H1 (cell line): Measurements from ENCODE around the gene PARK7. TPM values are rescaled to one million over a fixed set of nuclear protein-coding genes. Genes with fewer than 3 reads are reported as not detected.

Source experiments
- CTCF ChIA-PET: fragments of 300-600 bp; sonication (Branson Sonifier 250); formaldehyde crosslinking; loops from one replicate; lab custom pipeline; 2021; ENCODE audit not compliant: partially characterized antibody; lab: Charles Lee
- POLR2A ChIA-PET: fragments of 300-600 bp; sonication (Branson Sonifier 250); formaldehyde crosslinking; loops from one replicate; lab custom pipeline; 2021; ENCODE audit warnings: inconsistent platforms; ENCODE audit not compliant: partially characterized antibody; lab: Charles Lee
- DNase-seq, 2 experiments: peaks; one replicate each; pipeline versions ENCODE4 v3.0.0 to v3.0.0-alpha.2; 2010 to 2022; ENCODE audit warnings: low spot score in 2 of 2, low read depth in 1 of 2, mixed read lengths in 1 of 2
- FAIRE-seq: peaks from 2 replicates; lab custom pipeline; 2011; peaks lifted over from hg19 to GRCh38; lab: Jason Lieb, UNC
- H2AFZ ChIP-seq: 2 replicates; pipeline ENCODE4 v1.8.1; 2012; ENCODE audit warnings: low read length, inconsistent platforms
- H2AK5ac ChIP-seq: 2 replicates; pipeline ENCODE4 v1.6.1; 2013; ENCODE audit warnings: low read depth, low read length
- H2BK120ac ChIP-seq: replicated peaks from 2 replicates; pipeline ENCODE3; 2013; ENCODE audit warnings: low read depth, low read length, inconsistent platforms
- H2BK12ac ChIP-seq: 2 replicates; pipeline ENCODE4 v1.6.1; 2013; ENCODE audit warnings: low read depth, low read length
- H2BK15ac ChIP-seq: 2 replicates; pipeline ENCODE4 v1.6.1; 2013; ENCODE audit warnings: low read length
- H2BK20ac ChIP-seq: 2 replicates; pipeline ENCODE4 v1.6.1; 2013; ENCODE audit warnings: low read length
- H2BK5ac ChIP-seq: 2 replicates; pipeline ENCODE4 v1.6.1; 2013; ENCODE audit warnings: low read depth, low read length
- H3K14ac ChIP-seq: 2 replicates; pipeline ENCODE4 v1.6.1; 2013; ENCODE audit warnings: inconsistent platforms; ENCODE audit not compliant: insufficient read length
- H3K18ac ChIP-seq: 2 replicates; pipeline ENCODE4 v1.6.1; 2013; ENCODE audit warnings: low read length; ENCODE audit errors: extremely low read depth
- H3K23ac ChIP-seq: 2 replicates; pipeline ENCODE4 v1.6.1; 2013; ENCODE audit warnings: inconsistent platforms; ENCODE audit not compliant: insufficient read length
- H3K23me2 ChIP-seq: 2 replicates; pipeline ENCODE4 v1.6.1; 2013; ENCODE audit warnings: low read depth, low read length
- H3K27ac ChIP-seq: 2 replicates; pipeline ENCODE4 v1.6.1; 2011; ENCODE audit warnings: low read depth, low read length, inconsistent platforms
- H3K27me3 ChIP-seq, 4 experiments: replicated peaks in 1 of 4; 1 replicate in 1 of 4; 2 replicates in 3 of 4; pipeline versions ENCODE4 v1.6.1 to v1.8.1; 2011 to 2013; ENCODE audit warnings: low read length in 3 of 4, mild to moderate bottlenecking in 3 of 4, inconsistent platforms in 2 of 4, mixed read lengths in 2 of 4, moderate library complexity in 1 of 4; ENCODE audit not compliant: control insufficient read depth in 3 of 4, insufficient read depth in 3 of 4; ENCODE audit errors: extremely low read depth in 1 of 4
- H3K36me3 ChIP-seq, 4 experiments: 2 replicates each; pipeline versions ENCODE4 v1.6.1 to v1.8.1; 2011 to 2013; ENCODE audit warnings: mild to moderate bottlenecking in 4 of 4, low read length in 3 of 4, moderate library complexity in 2 of 4, control low read depth in 1 of 4, inconsistent platforms in 1 of 4; ENCODE audit not compliant: insufficient read depth in 4 of 4, control insufficient read depth in 2 of 4
- H3K4ac ChIP-seq: replicated peaks from 2 replicates; pipeline ENCODE3; 2013; ENCODE audit warnings: low read length, low read depth, mixed read lengths, inconsistent platforms; ENCODE audit not compliant: insufficient read length
- H3K4me1 ChIP-seq, 4 experiments: replicated peaks in 1 of 4; 1 replicate in 1 of 4; 2 replicates in 3 of 4; pipeline versions ENCODE4 v1.6.1 to v1.8.1; 2011 to 2013; ENCODE audit warnings: low read length in 3 of 4, inconsistent platforms in 2 of 4, mixed read lengths in 1 of 4; ENCODE audit not compliant: insufficient read depth in 4 of 4, control insufficient read depth in 3 of 4
- H3K4me2 ChIP-seq, 2 experiments: 2 replicates each; pipeline versions ENCODE4 v1.6.1 to v1.8.1; 2011 to 2013; ENCODE audit warnings: low read depth in 2 of 2, low read length in 2 of 2, control low read depth in 1 of 2, inconsistent platforms in 1 of 2, mild to moderate bottlenecking in 1 of 2; ENCODE audit not compliant: insufficient read depth in 1 of 2
- H3K4me3 ChIP-seq, 4 experiments: fragments of 200-600, 300-600 bp in 1 of 4; sonication (generic), shearing (Covaris generic), sonication (Bioruptor Twin) in 1 of 4; 2 replicates each; pipeline versions ENCODE4 v1.5.1 to v1.8.1; 2011 to 2016; ENCODE audit warnings: low read length in 4 of 4, low read depth in 3 of 4, control low read depth in 2 of 4, inconsistent platforms in 2 of 4, mild to moderate bottlenecking in 2 of 4, mixed read lengths in 1 of 4, moderate library complexity in 1 of 4; ENCODE audit not compliant: insufficient read depth in 2 of 4; ENCODE audit errors: extremely low read depth in 1 of 4
- H3K56ac ChIP-seq: replicated peaks from 2 replicates; pipeline ENCODE3; 2013; ENCODE audit warnings: low read depth, mild to moderate bottlenecking, mixed read lengths, low read length, inconsistent platforms; ENCODE audit not compliant: insufficient read length
- H3K79me1 ChIP-seq: 2 replicates; pipeline ENCODE4 v1.6.1; 2013; ENCODE audit warnings: low read depth, low read length, control low read depth
- H3K79me2 ChIP-seq, 2 experiments: 2 replicates each; pipeline versions ENCODE4 v1.6.1 to v1.8.1; 2012 to 2013; ENCODE audit warnings: low read length in 2 of 2, mild to moderate bottlenecking in 2 of 2, inconsistent platforms in 1 of 2; ENCODE audit not compliant: insufficient read depth in 2 of 2, control insufficient read depth in 1 of 2
- H3K9ac ChIP-seq, 4 experiments: replicated peaks in 1 of 4; 1 replicate in 1 of 4; 2 replicates in 3 of 4; pipeline versions ENCODE4 v1.6.1 to v1.8.1; 2011 to 2013; ENCODE audit warnings: low read depth in 3 of 4, low read length in 3 of 4, control low read depth in 2 of 4, mild to moderate bottlenecking in 2 of 4, moderate library complexity in 2 of 4, inconsistent platforms in 1 of 4; ENCODE audit errors: extremely low read depth in 1 of 4
- H3K9me3 ChIP-seq, 2 experiments: 2 replicates each; pipeline versions ENCODE4 v1.6.1 to v1.8.1; 2012 to 2013; ENCODE audit warnings: mild to moderate bottlenecking in 2 of 2, moderate library complexity in 2 of 2, control low read depth in 1 of 2, inconsistent platforms in 1 of 2, low read depth in 1 of 2, low read length in 1 of 2, mixed read lengths in 1 of 2; ENCODE audit not compliant: insufficient read depth in 2 of 2
- H4K20me1 ChIP-seq, 2 experiments: replicated peaks in 1 of 2; 2 replicates each; pipeline versions ENCODE3 to v1.8.1; 2011 to 2013; ENCODE audit warnings: inconsistent platforms in 2 of 2, low read length in 2 of 2, mild to moderate bottlenecking in 1 of 2; ENCODE audit not compliant: insufficient read depth in 2 of 2, control insufficient read depth in 1 of 2
- H4K5ac ChIP-seq: 2 replicates; pipeline ENCODE4 v1.6.1; 2013; ENCODE audit warnings: low read length, low read depth, mixed read lengths, inconsistent platforms; ENCODE audit not compliant: insufficient read length
- H4K8ac ChIP-seq: 2 replicates; pipeline ENCODE4 v1.8.0; 2013; ENCODE audit warnings: mild to moderate bottlenecking, moderate library complexity, low read length, inconsistent platforms; ENCODE audit not compliant: insufficient read depth; ENCODE audit errors: extremely low read depth
- H4K91ac ChIP-seq: replicated peaks from 2 replicates; pipeline ENCODE3; 2013; ENCODE audit warnings: low read length, mixed read lengths, inconsistent platforms; ENCODE audit not compliant: insufficient read length
- CBX8 ChIP-seq: fragments of 300-800, 300-1000 bp; sonication (generic); IDR thresholded peaks from 2 replicates; pipeline ENCODE4 v1.7.1; 2016; ENCODE audit warnings: low read depth, low read length, borderline replicate concordance
- NANOG ChIP-seq: IDR thresholded peaks from 2 replicates; pipeline ENCODE4 v1.6.1; 2011; ENCODE audit warnings: low read length, low read depth, mild to moderate bottlenecking, inconsistent platforms; ENCODE audit not compliant: insufficient read depth, poor library complexity, severe bottlenecking
- POU5F1 ChIP-seq: IDR thresholded peaks from 2 replicates; pipeline ENCODE4 v1.6.1; 2011; ENCODE audit warnings: low read depth, mild to moderate bottlenecking, low read length, moderate library complexity
- SP2 ChIP-seq: IDR thresholded peaks from 2 replicates; pipeline ENCODE4 v1.6.1; 2012; ENCODE audit warnings: mild to moderate bottlenecking, low read length, inconsistent platforms
- USF2 ChIP-seq: IDR thresholded peaks from 2 replicates; pipeline ENCODE4 v1.6.1; 2011; ENCODE audit warnings: low read length, improper control_type of control experiment
- YY1 ChIP-seq: IDR thresholded peaks from 2 replicates; pipeline ENCODE4 v1.6.1; 2011; ENCODE audit warnings: low read depth, mild to moderate bottlenecking, low read length
- ZNF274 ChIP-seq: IDR thresholded peaks from 2 replicates; pipeline ENCODE4 v1.7.0; 2012; ENCODE audit warnings: low read length, borderline replicate concordance; ENCODE audit errors: extremely low read depth
- WGBS, 2 experiments: shearing (Covaris generic) in 1 of 2; methylation state at CpG; one replicate each; pipeline versions ENCODE4 v1.1.6 to v1.1.7; 2013 to 2015; ENCODE audit warnings: low lambda C conversion rate in 2 of 2, mixed read lengths in 2 of 2, inconsistent platforms in 1 of 2, low coverage in 1 of 2, missing lambda C conversion rate in 1 of 2; ENCODE audit not compliant: insufficient replicate concordance in 2 of 2, insufficient coverage in 1 of 2, insufficient read length in 1 of 2; ENCODE audit errors: extremely low coverage in 1 of 2, missing lambda C conversion rate in 1 of 2; 5-methylcytosine and 5-hydroxymethylcytosine counted together
- polyA plus RNA-seq, 7 experiments: library from polyadenylated mRNA; depleted of rRNA in 3 of 7; stranded (reverse) in 5 of 7; unstranded in 2 of 7; fragments of >200 nt in 5 of 7; fragments of 200-250 nt in 2 of 7; gene quantifications; 1 replicate in 5 of 7; 2 replicates in 1 of 7; 4 replicates in 1 of 7; pipeline versions ENCODE4 v1.2.1 to v1.2.3, GENCODE V29; 2011 to 2013; ENCODE audit warnings: missing spikeins in 2 of 7, mixed read lengths in 2 of 7
- total RNA-seq: library from RNA; stranded (reverse); fragmentation: NEBNext Ultra II Directional; extraction: Animal tissue kit (Norgen Biotek cat#: 25700); gene quantifications from 2 replicates; pipeline ENCODE4 v1.2.1, GENCODE V29; 2021

The PARK7 gene
- total and polyA plus RNA-seq, 2 of the 8 experiments (the other 6 are each of a cell fraction or from before 2014, with no cell fraction given) = 206 to 383 TPM

- Histone ChIP-seq H4K20me1 (no peaks in the 10 kb centered on the region), H3K14ac (no peak overlapping the region), H4K8ac (no peak overlapping the region), H3K9me3 (peaks cover 0 to 3% of the 10 kb centered on the region in 2 experiments; a peak in 1 of 4 replicates), H2BK120ac (no peak overlapping the region), H3K79me2 (no peaks in the 10 kb centered on the region), H2BK5ac (no peak overlapping the region), H2AFZ (no peak overlapping the region), H3K18ac (no peak overlapping the region), H3K4me3 (no peak overlapping the region), H2BK15ac (no peak overlapping the region), H3K56ac (no peak overlapping the region), H3K79me1 (no peaks in the 10 kb centered on the region), H3K27ac (no peak overlapping the region), H3K23me2 (no peaks in the 10 kb centered on the region), H3K27me3 (no peaks in the 10 kb centered on the region), H3K9ac (no peak overlapping the region), H2AK5ac (no peak overlapping the region), H2BK20ac (no peak overlapping the region), H3K4me1 (peaks cover 0 to 2% (median 0%) of the 10 kb centered on the region in 4 experiments; a peak in 1 of 7 replicates), H3K36me3 (no peaks in the 10 kb centered on the region), H3K4me2 (no peak overlapping the region), H4K91ac (no peak overlapping the region), H3K4ac (no peak overlapping the region), H3K23ac (no peak overlapping the region), H2BK12ac (no peak overlapping the region), H4K5ac (no peak overlapping the region)
- POLR2A ChIA-PET = interaction anchor here (0.7 kb wide), 1 partner anchor 24 kb away, joined by 3 read pairs; no protein-coding TSS in a partner anchor
- DNase-seq (no peak), FAIRE-seq (no peak)
- CTCF ChIA-PET = interaction anchor here (0.6 to 1.2 kb wide), 3 partner anchors 19 to 396 kb away, joined by 3 to 4 read pairs (median 3); no protein-coding TSS in a partner anchor
- WGBS, 2 experiments = 86% methylated on average over 10 of the region's 10 CpGs; no CpG with 5 or more reads in 1 of the 2 experiments
- no peak for TF ChIP-seq CBX8
- no peak for TF ChIP-seq POU5F1
- no peak for TF ChIP-seq ZNF274
- TF ChIP-seq NANOG = no peak
- no peak for TF ChIP-seq USF2
- no peak for TF ChIP-seq SP2
- TF ChIP-seq YY1 = no peak
Measured at GRCh38 chr1:7956218-7957032, 5.1 kb upstream of the PARK7 start.
